Fibroblast of lung (primary cell): ENCODE data around the gene NMRK2. TPM values are rescaled to one million over a fixed set of nuclear protein-coding genes. Genes with fewer than 3 reads are reported as not detected.

ENCODE experiments used
- DNase-seq, 2 donors: peaks; one replicate each; pipeline versions ENCODE4 v3.0.0 to v3.0.0-alpha.2; 2010; ENCODE audit warnings: low read depth in 2 of 2
- H2AFZ ChIP-seq: 2 replicates; pipeline ENCODE4 v1.5.1; 2012; ENCODE audit warnings: low read length, control low read depth, inconsistent platforms
- H3K27ac ChIP-seq: 2 replicates; pipeline ENCODE4 v1.5.1; 2011; ENCODE audit warnings: low read length, control low read depth; ENCODE audit not compliant: insufficient read depth
- H3K27me3 ChIP-seq: 2 replicates; pipeline ENCODE4 v1.5.1; 2011; ENCODE audit warnings: mild to moderate bottlenecking, low read length; ENCODE audit not compliant: control insufficient read depth, insufficient read depth
- H3K36me3 ChIP-seq: 2 replicates; pipeline ENCODE4 v1.5.1; 2011; ENCODE audit warnings: low read length; ENCODE audit not compliant: control insufficient read depth, insufficient read depth
- H3K4me1 ChIP-seq: 2 replicates; pipeline ENCODE4 v1.5.1; 2011; ENCODE audit warnings: low read length; ENCODE audit not compliant: control insufficient read depth, insufficient read depth; ENCODE audit errors: extremely low read depth
- H3K4me2 ChIP-seq: 2 replicates; pipeline ENCODE4 v1.5.1; 2011; ENCODE audit warnings: low read length, control low read depth; ENCODE audit not compliant: insufficient read depth; ENCODE audit errors: extremely low read depth
- H3K4me3 ChIP-seq, 4 experiments: fragments of 200-600 bp in 1 of 4; sonication (generic) in 1 of 4; replicated peaks in 1 of 4; 2 replicates each; pipeline ENCODE4 v1.5.1; 2011 to 2016; ENCODE audit warnings: low read length in 4 of 4, low read depth in 3 of 4, mild to moderate bottlenecking in 3 of 4, control low read depth in 2 of 4, inconsistent platforms in 1 of 4, mixed read lengths in 1 of 4; ENCODE audit not compliant: insufficient read depth in 1 of 4; ENCODE audit errors: control extremely low read depth in 1 of 4
- H3K79me2 ChIP-seq: 2 replicates; pipeline ENCODE4 v1.5.1; 2012; ENCODE audit warnings: mild to moderate bottlenecking, low read length, inconsistent platforms; ENCODE audit not compliant: control insufficient read depth, insufficient read depth
- H3K9ac ChIP-seq: 2 replicates; pipeline ENCODE4 v1.5.1; 2011; ENCODE audit warnings: mild to moderate bottlenecking, low read length, control low read depth; ENCODE audit not compliant: insufficient read depth
- H3K9me3 ChIP-seq: 2 replicates; pipeline ENCODE4 v1.5.1; 2012; ENCODE audit warnings: low read depth, low read length; ENCODE audit not compliant: control insufficient read depth, insufficient read depth
- H4K20me1 ChIP-seq: 2 replicates; pipeline ENCODE4 v1.5.1; 2011; ENCODE audit warnings: low read length; ENCODE audit not compliant: control insufficient read depth, insufficient read depth; ENCODE audit errors: extremely low read depth
- CTCF ChIP-seq, 2 donors: IDR thresholded peaks in 1 of 2; conservative IDR thresholded peaks in 1 of 2; 1 replicate in 1 of 2; 2 replicates in 1 of 2; pipeline ENCODE4 v1.5.1; 2011 to 2012; ENCODE audit warnings: low read length in 2 of 2, control low read depth in 1 of 2, inconsistent platforms in 1 of 2, low read depth in 1 of 2, mild to moderate bottlenecking in 1 of 2
- EZH2 ChIP-seq: IDR thresholded peaks from 2 replicates; pipeline ENCODE4 v1.5.1; 2012; ENCODE audit warnings: low read length, control low read depth, mild to moderate bottlenecking; ENCODE audit errors: missing control alignments
- polyA plus RNA-seq, 2 donors: library from polyadenylated mRNA; depleted of rRNA in 1 of 2; stranded (reverse) in 1 of 2; unstranded in 1 of 2; fragments of >200 nt; gene quantifications; 2 replicates each; pipeline ENCODE4 v1.2.1, GENCODE V29; 2011 to 2012; ENCODE audit warnings: missing spikeins in 1 of 2
- total RNA-seq: library from RNA; depleted of rRNA; stranded (reverse); fragments of >200 nt; gene quantifications from 2 replicates; pipeline ENCODE4 v1.2.1, GENCODE V29; 2014

The NMRK2 gene
- total and polyA plus RNA-seq, 2 donors (not counting 1 experiment from before 2014, with no cell fraction given): not detected

GRCh38 chr19:3963458-3964255 is 30.8 kb downstream of the NMRK2 start:
- Histone ChIP-seq H2AFZ (no peak overlapping the region), H3K79me2 (peaks cover 47% of the 10 kb centered on the region), H3K27ac (no peak overlapping the region), H3K4me3 (no peak overlapping the region), H3K9ac (no peak overlapping the region), H3K36me3 (peaks cover 44% of the 10 kb centered on the region), H3K4me1 (peaks cover 11% of the 10 kb centered on the region), H3K4me2 (no peak overlapping the region), H3K9me3 (no peaks in the 10 kb centered on the region), H3K27me3 (no peaks in the 10 kb centered on the region), H4K20me1 (no peaks in the 10 kb centered on the region)
- TF ChIP-seq EZH2 (no peak), CTCF (conservative IDR thresholded peaks at IDR 0.05 in 1 of 2, IDR thresholded peaks at IDR 0.05 in 1 of 2; ENCODE audit: low read depth in 1 of 2, low read length in 2 of 2) (no peak)
- DNase-seq: no peak

- Histone ChIP-seq H3K36me3 (peaks cover 44% of the 10 kb centered on the region), H3K79me2 (peaks cover 50% of the 10 kb centered on the region), H3K4me2 (no peak overlapping the region), H3K9me3 (no peaks in the 10 kb centered on the region), H3K4me3 (no peak overlapping the region), H4K20me1 (no peaks in the 10 kb centered on the region), H3K9ac (no peak overlapping the region), H2AFZ (no peak overlapping the region), H3K4me1 (peaks cover 15% of the 10 kb centered on the region), H3K27ac (no peak overlapping the region), H3K27me3 (no peaks in the 10 kb centered on the region)
- TF ChIP-seq CTCF (conservative IDR thresholded peaks at IDR 0.05 in 1 of 2, IDR thresholded peaks at IDR 0.05 in 1 of 2; ENCODE audit: low read depth in 1 of 2, low read length in 2 of 2) (no peak), EZH2 (no peak)
- DNase-seq: no peak
Measured at GRCh38 chr19:3964256-3965194, 31.7 kb downstream of the NMRK2 start.
